Duodenal mucosa (tissue), 2 donors: ENCODE results near the gene AFAP1.
"Not testable (repeated sequence)": the region's sequence is repeated elsewhere in the genome, so short reads cannot be mapped to it uniquely, and the experiment has no call there.

Experiments
- H3K27ac ChIP-seq: one replicate; pipeline ENCODE4 v1.7.0; 2013; ENCODE audit warnings: low read depth, low read length
- H3K27me3 ChIP-seq, 2 donors: one replicate each; pipeline ENCODE4 v1.7.0; 2013; ENCODE audit warnings: low read length in 2 of 2, control low read depth in 1 of 2; ENCODE audit not compliant: insufficient read depth in 2 of 2, control insufficient read depth in 1 of 2
- H3K36me3 ChIP-seq, 2 donors: one replicate each; pipeline ENCODE4 v1.7.0; 2013; ENCODE audit warnings: low read length in 2 of 2, control low read depth in 1 of 2; ENCODE audit not compliant: insufficient read depth in 2 of 2, control insufficient read depth in 1 of 2
- H3K4me1 ChIP-seq, 2 donors: one replicate each; pipeline ENCODE4 v1.7.0; 2013; ENCODE audit warnings: low read length in 2 of 2, control low read depth in 1 of 2; ENCODE audit not compliant: insufficient read depth in 2 of 2, control insufficient read depth in 1 of 2
- H3K4me3 ChIP-seq, 2 donors: one replicate each; pipeline ENCODE4 v1.7.0; 2013; ENCODE audit warnings: low read length in 2 of 2, low read depth in 1 of 2
- H3K9ac ChIP-seq, 2 donors: one replicate each; pipeline ENCODE4 v1.7.0; 2013; ENCODE audit warnings: low read length in 2 of 2, low read depth in 1 of 2
- H3K9me3 ChIP-seq, 2 donors: one replicate each; pipeline ENCODE4 v1.7.0; 2013; ENCODE audit warnings: low read length in 2 of 2, control low read depth in 1 of 2; ENCODE audit not compliant: control insufficient read depth in 1 of 2

The AFAP1 gene

GRCh38 chr4:7918187-7918586 lies 21.5 kb downstream of the AFAP1 start:
- H3K4me1 ChIP-seq, H3K27ac ChIP-seq, H3K27me3 ChIP-seq, H3K9ac ChIP-seq, H3K4me3 ChIP-seq, H3K36me3 ChIP-seq, H3K9me3 ChIP-seq: not testable (repeated sequence)

GRCh38 chr4:7917669-7918068 lies 22.0 kb downstream of the AFAP1 start:
- H3K4me3 ChIP-seq, result no peak overlapping the region
- H3K9ac ChIP-seq, result no peak overlapping the region
- no peak overlapping the region for H3K27ac ChIP-seq
- H3K27me3 ChIP-seq, result no peaks in the 10 kb centered on the region
- H3K4me1 ChIP-seq, result no peaks in the 10 kb centered on the region
- H3K36me3 ChIP-seq, result no peaks in the 10 kb centered on the region
- no peaks in the 10 kb centered on the region for H3K9me3 ChIP-seq

- H3K4me1 ChIP-seq, result peaks cover 0 to 4% of the 10 kb centered on the region in 2 donors
- no peaks in the 10 kb centered on the region for H3K9me3 ChIP-seq
- H3K4me3 ChIP-seq, result no peak overlapping the region
- H3K36me3 ChIP-seq, result no peaks in the 10 kb centered on the region
- no peak overlapping the region for H3K27ac ChIP-seq
- no peak overlapping the region for H3K9ac ChIP-seq
- no peaks in the 10 kb centered on the region for H3K27me3 ChIP-seq
Measured at GRCh38 chr4:7915875-7916242, 23.8 kb downstream of the AFAP1 start.

- H3K9me3 ChIP-seq, result no peaks in the 10 kb centered on the region
- peaks cover 12 to 19% of the 10 kb centered on the region in 2 donors for H3K4me1 ChIP-seq
- no peaks in the 10 kb centered on the region for H3K27me3 ChIP-seq
- H3K4me3 ChIP-seq, result no peak overlapping the region
- H3K27ac ChIP-seq, result no peak overlapping the region
- no peaks in the 10 kb centered on the region for H3K36me3 ChIP-seq
- H3K9ac ChIP-seq, result no peak overlapping the region
Measured at GRCh38 chr4:7912826-7913225, 26.8 kb downstream of the AFAP1 start.

GRCh38 chr4:7910952-7911578 lies 28.6 kb downstream of the AFAP1 start:
- no peaks in the 10 kb centered on the region for H3K36me3 ChIP-seq
- H3K4me3 ChIP-seq, result no peak overlapping the region
- peak overlapping the region in 1 of 2 donors; percentile 5 for H3K9ac ChIP-seq
- no peaks in the 10 kb centered on the region for H3K27me3 ChIP-seq
- H3K27ac ChIP-seq, result no peak overlapping the region
- H3K9me3 ChIP-seq, result no peaks in the 10 kb centered on the region
- H3K4me1 ChIP-seq, result peaks cover 12 to 19% of the 10 kb centered on the region in 2 donors

DNA sequence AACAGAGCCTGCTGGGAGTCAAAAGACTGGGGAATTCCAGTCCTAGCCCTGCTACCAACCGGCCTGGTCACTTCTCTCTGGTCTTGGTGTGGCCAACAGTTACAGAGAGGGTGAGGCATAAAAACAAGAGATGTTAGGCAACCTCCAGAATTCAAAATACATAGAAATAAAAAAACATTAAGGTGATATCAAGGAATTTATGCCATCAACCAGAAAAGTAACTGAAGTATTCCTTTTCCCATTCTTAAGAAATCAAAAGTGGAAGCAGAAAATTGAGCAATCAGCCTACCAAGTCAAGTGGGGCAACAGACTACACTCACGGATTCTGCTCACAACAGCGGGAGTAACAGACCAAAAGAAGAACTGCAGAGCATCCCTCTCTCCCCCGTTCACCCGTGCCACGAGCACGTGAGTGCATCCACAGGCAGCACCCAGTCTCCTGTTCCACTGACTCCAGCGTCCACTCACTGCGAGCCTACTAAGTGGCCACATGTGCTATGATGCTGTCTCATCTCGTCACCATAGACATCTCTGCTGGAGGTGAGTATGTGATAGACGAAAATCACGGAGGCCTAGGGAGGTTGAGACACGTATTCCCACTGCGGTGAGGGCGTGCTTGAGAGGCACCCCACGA lies 29.3 kb downstream of the AFAP1 start:
- H3K27ac ChIP-seq, result peak overlapping the region; percentile 18
- no peak overlapping the region for H3K4me3 ChIP-seq
- no peaks in the 10 kb centered on the region for H3K36me3 ChIP-seq
- H3K9me3 ChIP-seq, result no peaks in the 10 kb centered on the region
- no peak overlapping the region for H3K9ac ChIP-seq
- peaks cover 12 to 19% of the 10 kb centered on the region in 2 donors for H3K4me1 ChIP-seq
- H3K27me3 ChIP-seq, result no peaks in the 10 kb centered on the region

- H3K4me1 ChIP-seq, result peaks cover 12 to 19% of the 10 kb centered on the region in 2 donors
- no peaks in the 10 kb centered on the region for H3K27me3 ChIP-seq
- H3K27ac ChIP-seq, result peak overlapping the region; percentile 18
- H3K9me3 ChIP-seq, result no peaks in the 10 kb centered on the region
- no peaks in the 10 kb centered on the region for H3K36me3 ChIP-seq
- no peak overlapping the region for H3K9ac ChIP-seq
- no peak overlapping the region for H3K4me3 ChIP-seq
Measured at GRCh38 chr4:7909463-7910262, 30.0 kb downstream of the AFAP1 start.

DNA sequence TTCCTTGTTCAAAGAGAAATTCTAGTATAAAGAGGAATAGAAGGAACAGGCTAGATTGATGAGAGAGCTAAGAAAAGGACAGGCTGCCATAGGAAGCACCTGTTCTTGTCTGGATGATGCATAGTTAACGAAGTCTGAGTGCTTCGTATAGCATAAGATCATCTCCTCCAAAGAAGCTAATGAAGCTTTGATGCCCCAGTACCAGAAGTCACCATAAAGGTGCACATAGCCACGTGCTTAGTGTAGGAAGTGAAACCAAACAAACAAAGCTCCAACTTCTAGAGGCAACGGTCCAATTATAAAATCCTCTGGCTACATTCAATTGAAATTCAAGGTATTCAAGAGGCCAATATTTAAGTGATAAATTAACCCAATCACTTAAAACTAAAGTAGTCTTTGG lies 31.0 kb downstream of the AFAP1 start:
- H3K9ac ChIP-seq, result no peak overlapping the region
- H3K9me3 ChIP-seq, result no peaks in the 10 kb centered on the region
- H3K4me3 ChIP-seq, result no peak overlapping the region
- no peaks in the 10 kb centered on the region for H3K36me3 ChIP-seq
- H3K4me1 ChIP-seq, result peaks cover 12 to 19% of the 10 kb centered on the region in 2 donors
- H3K27ac ChIP-seq, result no peak overlapping the region
- no peaks in the 10 kb centered on the region for H3K27me3 ChIP-seq

DNA sequence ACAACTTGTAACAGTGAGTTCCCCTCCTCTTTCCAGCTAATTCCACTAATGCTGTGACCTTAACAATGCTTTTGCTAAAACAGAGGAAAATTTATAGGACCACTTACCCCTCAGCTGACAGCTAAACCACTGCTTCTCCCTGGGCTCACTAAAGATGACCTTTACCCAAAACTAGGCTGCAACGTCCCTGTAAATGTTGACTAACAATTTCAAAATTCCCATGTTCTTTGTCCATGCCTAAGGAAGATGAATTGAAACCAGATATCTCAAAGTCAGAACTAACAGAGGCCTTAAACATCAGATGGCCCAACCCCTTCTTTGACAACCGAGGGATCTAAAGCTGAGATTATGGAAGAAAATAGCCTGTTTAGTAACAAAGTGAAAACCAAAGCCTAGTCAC lies 32.5 kb downstream of the AFAP1 start:
- Histone ChIP-seq H3K36me3 (no peaks in the 10 kb centered on the region), H3K4me3 (no peak overlapping the region), H3K9me3 (no peaks in the 10 kb centered on the region), H3K4me1 (peaks cover 16 to 19% of the 10 kb centered on the region in 2 donors), H3K9ac (no peak overlapping the region), H3K27me3 (no peaks in the 10 kb centered on the region), H3K27ac (no peak overlapping the region)

GRCh38 chr4:7906171-7906701 lies 33.4 kb downstream of the AFAP1 start:
- H3K27me3 ChIP-seq, result no peaks in the 10 kb centered on the region
- no peaks in the 10 kb centered on the region for H3K9me3 ChIP-seq
- no peak overlapping the region for H3K9ac ChIP-seq
- H3K4me1 ChIP-seq, result peaks cover 16 to 18% of the 10 kb centered on the region in 2 donors
- no peaks in the 10 kb centered on the region for H3K36me3 ChIP-seq
- H3K4me3 ChIP-seq, result no peak overlapping the region
- H3K27ac ChIP-seq, result no peak overlapping the region
